Endodermal cell (in vitro differentiated cells): ENCODE data around the gene ARHGAP42. TPM values are rescaled to one million over a fixed set of nuclear protein-coding genes. Genes with fewer than 3 reads are reported as not detected.

Experiments
- DNase-seq: peaks from one replicate; pipeline ENCODE4 v3.0.0-alpha.2; 2017
- H3K27ac ChIP-seq: 2 replicates; pipeline ENCODE4 v1.5.1; 2013; ENCODE audit warnings: mild to moderate bottlenecking, low read depth, low read length, moderate library complexity
- H3K27me3 ChIP-seq: 2 replicates; pipeline ENCODE4 v1.6.1; 2013; ENCODE audit warnings: mild to moderate bottlenecking, low read length, moderate library complexity; ENCODE audit not compliant: insufficient read depth, control insufficient read depth, poor library complexity, severe bottlenecking
- H3K36me3 ChIP-seq: 2 replicates; pipeline ENCODE4 v1.7.0; 2013; ENCODE audit warnings: mild to moderate bottlenecking, low read length, moderate library complexity; ENCODE audit not compliant: control insufficient read depth, insufficient read depth
- H3K4me1 ChIP-seq: one replicate; pipeline ENCODE4 v1.7.0; 2013; ENCODE audit warnings: low read length; ENCODE audit not compliant: control insufficient read depth, insufficient read depth
- H3K4me3 ChIP-seq: 2 replicates; pipeline ENCODE4 v1.5.1; 2013; ENCODE audit warnings: mild to moderate bottlenecking, low read length, moderate library complexity
- H3K9ac ChIP-seq: 2 replicates; pipeline ENCODE4 v1.6.1; 2013; ENCODE audit warnings: mild to moderate bottlenecking, low read length, moderate library complexity; ENCODE audit not compliant: poor library complexity, severe bottlenecking; ENCODE audit errors: extremely low read depth
- H3K9me3 ChIP-seq: 2 replicates; pipeline ENCODE4 v1.6.1; 2013; ENCODE audit warnings: mild to moderate bottlenecking, low read length, moderate library complexity; ENCODE audit not compliant: control insufficient read depth
- H3K27ac Mint-ChIP-seq: 2 replicates; pipeline ENCODE4 v1.8.0; 2020; ENCODE audit warnings: mixed read lengths
- H3K27me3 Mint-ChIP-seq: 2 replicates; pipeline ENCODE4 v1.8.0; 2021; ENCODE audit warnings: mild to moderate bottlenecking, mixed read lengths; ENCODE audit not compliant: insufficient read depth
- H3K36me3 Mint-ChIP-seq: 2 replicates; pipeline ENCODE4 v1.8.0; 2020; ENCODE audit warnings: low read depth, mixed read lengths
- H3K4me1 Mint-ChIP-seq: 2 replicates; pipeline ENCODE4 v1.8.0; 2020; ENCODE audit warnings: mixed read lengths
- H3K4me3 Mint-ChIP-seq: 2 replicates; pipeline ENCODE4 v1.8.0; 2020; ENCODE audit warnings: mild to moderate bottlenecking, moderate library complexity, mixed read lengths
- H3K9me3 Mint-ChIP-seq: 2 replicates; pipeline ENCODE4 v1.8.0; 2020; ENCODE audit warnings: mild to moderate bottlenecking, mixed read lengths
- WGBS, 2 experiments: methylation state at CpG; one replicate each; pipeline versions ENCODE4 v1.1.5 to v1.1.7; 2013; ENCODE audit warnings: missing lambda C conversion rate in 2 of 2, mixed read lengths in 1 of 2; ENCODE audit not compliant: insufficient coverage in 1 of 2, insufficient read length in 1 of 2; 5-methylcytosine and 5-hydroxymethylcytosine counted together
- total RNA-seq, 2 donors: library from RNA; stranded (reverse); fragmentation: NEBNext Ultra II Directional in 1 of 2; extraction: Animal tissue kit (Norgen Biotek cat#: 25700) in 1 of 2; gene quantifications; 2 replicates in 1 of 2; 3 replicates in 1 of 2; pipeline ENCODE4 v1.2.1, GENCODE V29; 2021
- TF ChIP-seq, protein P1 (sequence below): fragments of 200-600 bp; sonication (generic); conservative IDR thresholded peaks from 2 replicates; pipeline ENCODE4 v1.5.0; 2021; ENCODE audit warnings: antibody characterized with exemption, mild to moderate bottlenecking

Gene ARHGAP42
- total RNA-seq, 2 donors from 2014 or later = 164 to 176 TPM

DNA sequence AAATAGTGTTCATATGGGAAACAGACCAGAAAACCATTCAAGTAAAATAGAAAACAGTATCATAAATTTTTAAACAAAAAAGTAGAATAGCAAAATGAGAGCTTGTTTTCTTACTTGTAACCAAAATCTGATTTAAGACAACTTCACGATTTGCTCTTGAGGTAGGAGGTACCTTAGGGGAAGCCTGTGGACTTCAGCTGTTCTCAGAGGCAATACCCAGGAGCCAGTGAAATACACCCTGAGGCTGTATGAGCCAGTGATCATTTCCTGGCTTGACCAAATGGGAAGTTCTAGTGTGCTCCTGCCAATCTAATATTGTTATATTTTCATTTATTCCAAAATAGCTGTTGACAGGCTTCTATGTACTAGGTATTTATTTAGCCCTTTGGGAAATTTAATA lies 104.8 kb downstream of the ARHGAP42 start:
- no peak overlapping the region for H3K9ac ChIP-seq
- H3K36me3 ChIP-seq = peaks cover 29% of the 10 kb centered on the region
- no peaks in the 10 kb centered on the region for H3K9me3 ChIP-seq
- H3K27ac ChIP-seq = no peak overlapping the region
- no peak overlapping the region for H3K4me3 ChIP-seq
- Mint-ChIP-seq H3K36me3 (peaks cover 32% of the 10 kb centered on the region), H3K4me3 (no peak overlapping the region), H3K27ac (peak overlapping the region; percentile 80), H3K27me3 (no peaks in the 10 kb centered on the region), H3K4me1 (peaks cover 30% of the 10 kb centered on the region), H3K9me3 (peaks cover 2% of the 10 kb centered on the region)
- TF ChIP-seq, protein P1, sequence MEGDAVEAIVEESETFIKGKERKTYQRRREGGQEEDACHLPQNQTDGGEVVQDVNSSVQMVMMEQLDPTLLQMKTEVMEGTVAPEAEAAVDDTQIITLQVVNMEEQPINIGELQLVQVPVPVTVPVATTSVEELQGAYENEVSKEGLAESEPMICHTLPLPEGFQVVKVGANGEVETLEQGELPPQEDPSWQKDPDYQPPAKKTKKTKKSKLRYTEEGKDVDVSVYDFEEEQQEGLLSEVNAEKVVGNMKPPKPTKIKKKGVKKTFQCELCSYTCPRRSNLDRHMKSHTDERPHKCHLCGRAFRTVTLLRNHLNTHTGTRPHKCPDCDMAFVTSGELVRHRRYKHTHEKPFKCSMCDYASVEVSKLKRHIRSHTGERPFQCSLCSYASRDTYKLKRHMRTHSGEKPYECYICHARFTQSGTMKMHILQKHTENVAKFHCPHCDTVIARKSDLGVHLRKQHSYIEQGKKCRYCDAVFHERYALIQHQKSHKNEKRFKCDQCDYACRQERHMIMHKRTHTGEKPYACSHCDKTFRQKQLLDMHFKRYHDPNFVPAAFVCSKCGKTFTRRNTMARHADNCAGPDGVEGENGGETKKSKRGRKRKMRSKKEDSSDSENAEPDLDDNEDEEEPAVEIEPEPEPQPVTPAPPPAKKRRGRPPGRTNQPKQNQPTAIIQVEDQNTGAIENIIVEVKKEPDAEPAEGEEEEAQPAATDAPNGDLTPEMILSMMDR = no peak
- H3K27me3 ChIP-seq = no peaks in the 10 kb centered on the region
- no peak for DNase-seq
- 25 to 58% methylated on average over 1 of the region's 1 CpG for WGBS, 2 experiments
- H3K4me1 ChIP-seq = no peaks in the 10 kb centered on the region

- Mint-ChIP-seq H3K4me1 (peaks cover 35% of the 10 kb centered on the region), H3K4me3 (no peak overlapping the region), H3K9me3 (peaks cover 2% of the 10 kb centered on the region), H3K36me3 (peaks cover 41% of the 10 kb centered on the region), H3K27ac (no peak overlapping the region), H3K27me3 (no peaks in the 10 kb centered on the region)
- WGBS, 2 experiments = 83 to 99% methylated on average over 1 to 2 of the region's 2 CpGs
- Histone ChIP-seq H3K4me1 (peaks cover 3% of the 10 kb centered on the region), H3K4me3 (no peak overlapping the region), H3K9me3 (no peaks in the 10 kb centered on the region), H3K36me3 (peaks cover 42% of the 10 kb centered on the region), H3K27me3 (no peaks in the 10 kb centered on the region), H3K27ac (no peak overlapping the region), H3K9ac (no peak overlapping the region)
- TF ChIP-seq, protein P1 = no peak
- DNase-seq = no peak
These were observed 106.4 kb downstream of the ARHGAP42 start for GRCh38 chr11:100793525-100793924.

- peaks cover 3% of the 10 kb centered on the region for H3K4me1 ChIP-seq
- peaks cover 47% of the 10 kb centered on the region for H3K36me3 ChIP-seq
- TF ChIP-seq, protein P1 = no peak
- H3K9me3 ChIP-seq = no peaks in the 10 kb centered on the region
- no peak overlapping the region for H3K27ac ChIP-seq
- Mint-ChIP-seq H3K27me3 (no peaks in the 10 kb centered on the region), H3K9me3 (peaks cover 2% of the 10 kb centered on the region), H3K4me1 (peaks cover 31% of the 10 kb centered on the region), H3K27ac (no peak overlapping the region), H3K4me3 (no peak overlapping the region), H3K36me3 (peaks cover 41% of the 10 kb centered on the region)
- H3K9ac ChIP-seq = no peak overlapping the region
- WGBS, 2 experiments = 81 to 100% methylated on average over 2 of the region's 2 CpGs
- no peaks in the 10 kb centered on the region for H3K27me3 ChIP-seq
- DNase-seq = no peak
- no peak overlapping the region for H3K4me3 ChIP-seq
These were observed 107.4 kb downstream of the ARHGAP42 start for GRCh38 chr11:100794446-100794845.
